ENCODE measurements around the gene GNB1L. TPM values are rescaled to one million over a fixed set of nuclear protein-coding genes. Genes with fewer than 3 reads are reported as not detected.

The GNB1L gene
- total and polyA plus RNA-seq, 2 of the 13 experiments (the other 11 are each of a cell fraction or from before 2014, with no cell fraction given): 2.5 to 7.4 TPM

DNA sequence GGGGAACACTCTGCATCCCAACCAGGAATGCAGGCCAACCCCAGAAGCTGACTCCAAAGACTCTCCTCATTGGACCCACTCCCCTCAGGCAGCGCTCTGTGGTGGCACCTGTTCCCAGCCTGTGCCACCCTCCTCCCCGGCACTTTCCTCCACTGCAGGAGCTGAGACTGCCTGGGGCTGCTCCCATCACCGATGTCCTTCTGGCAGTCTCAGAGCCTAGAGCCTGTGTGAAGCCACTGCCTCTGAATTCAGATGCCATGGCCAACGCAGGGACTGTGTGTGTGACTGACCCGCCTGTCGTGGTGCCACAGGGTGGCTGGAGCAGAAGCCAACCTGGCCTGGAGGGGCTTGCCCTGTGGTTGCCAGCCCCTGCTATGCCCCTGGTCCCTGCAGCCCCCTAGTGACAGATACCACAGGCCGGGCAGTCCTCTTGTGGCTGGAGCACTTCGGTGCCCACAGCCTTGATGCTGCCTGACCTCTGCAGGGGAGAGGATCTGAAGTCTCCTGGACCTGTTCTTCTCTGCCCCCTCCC is 50.9 kb downstream of the GNB1L start:
- in situ Hi-C loops (cut with HindIII; ENCODE audit: extremely low pct_ligation_motif_present, low pct_unique_long_range_greater_than_20kb) (no loop called here), intact Hi-C loops (cut with micrococcal nuclease; ENCODE audit: unreplicated experiment) (no loop called here)
- Histone ChIP-seq H3K4me2 (ENCODE audit: low read depth, low read length) (no peak overlapping the region), H3K36me3 (replicated peaks in 1 of 2; ENCODE audit: control insufficient read depth in 1 of 2, insufficient read depth in 2 of 2, low read length in 2 of 2) (no peaks in the 10 kb centered on the region), H3K27ac (ENCODE audit: extremely low read length, insufficient read depth, low read length) (no peak overlapping the region), H3K27me3 (ENCODE audit: control insufficient read depth in 1 of 2, insufficient read depth in 2 of 2, low read length in 2 of 2) (no peaks in the 10 kb centered on the region), H2AFZ (ENCODE audit: low read length) (no peak overlapping the region), H3K9me3 (ENCODE audit: low read length) (no peaks in the 10 kb centered on the region), H3K79me2 (ENCODE audit: insufficient read depth, low read length) (no peaks in the 10 kb centered on the region), H3K4me3 (replicated peaks in 1 of 3; ENCODE audit: insufficient read depth in 1 of 3, low read depth in 2 of 3, low read length in 3 of 3) (no peak overlapping the region), H3K9ac (ENCODE audit: insufficient read depth, low read depth, low read length) (no peak overlapping the region), H4K20me1 (ENCODE audit: insufficient read depth, low read length) (no peaks in the 10 kb centered on the region), H3K4me1 (ENCODE audit: insufficient read depth, low read length) (no peaks in the 10 kb centered on the region)
- ATAC-seq (no peak), DNase-seq (ENCODE audit: low spot score) (no peak), FAIRE-seq (no peak)
- POLR2A ChIA-PET: no interaction called here
- TF ChIP-seq ZNF788 (CRISPR knock-in tag; IDR thresholded peaks at IDR 0.05; ENCODE audit: borderline replicate concordance) (no peak), HNRNPL (IDR thresholded peaks at IDR 0.05; ENCODE audit: low read depth, low read length) (0 out of 2 replicates have a peak, but pooled peaks have one; percentile 18)
- CTCF ChIA-PET (ENCODE audit: low intra/inter-chr PET ratio, low total read pairs): no interaction called here
- no TSS peak for BruUV-seq (replicated peaks)
- WGBS (ENCODE audit: low lambda C conversion rate): no CpG with 5 or more reads among the region's 8 CpGs

DNA sequence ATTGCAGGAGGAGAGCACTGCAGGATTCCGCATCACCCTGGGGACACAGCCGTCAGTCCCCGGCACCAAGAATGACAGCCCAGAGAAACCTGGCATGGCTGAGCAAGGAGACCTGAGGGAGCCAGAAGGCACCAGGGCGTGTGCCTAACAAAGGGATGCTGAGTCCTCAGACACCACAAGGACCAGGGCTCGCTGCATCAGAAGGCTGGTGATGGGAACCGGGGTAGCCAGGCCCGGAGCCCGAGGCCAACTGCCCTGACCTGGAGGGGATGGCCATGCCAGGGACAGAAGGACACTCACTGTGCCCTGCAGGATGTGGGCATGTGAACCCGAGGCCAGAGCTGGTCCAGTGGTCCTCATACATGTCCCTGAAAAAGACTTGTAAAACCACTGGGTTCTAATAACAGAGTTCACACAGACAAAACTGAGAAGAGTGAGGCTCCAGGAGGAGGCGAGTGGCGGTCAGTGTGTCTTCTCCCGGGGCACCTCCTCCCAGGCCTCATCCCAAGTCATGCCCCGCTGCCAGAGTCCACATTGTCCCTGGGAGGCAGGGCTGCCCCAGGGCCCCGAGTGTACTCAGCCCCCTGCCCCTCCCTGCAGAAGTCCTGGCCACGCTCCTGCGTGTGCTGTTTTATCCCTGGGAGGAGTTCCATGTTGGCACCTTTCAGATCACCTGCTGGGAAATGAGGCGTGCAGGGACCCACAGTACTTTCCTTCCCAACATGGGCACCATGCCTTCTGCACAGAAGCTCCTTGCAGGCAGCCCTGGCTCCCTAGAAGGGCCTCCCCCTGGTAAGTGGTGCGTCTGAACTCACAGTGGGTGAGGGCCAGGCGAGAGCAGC is 51.6 kb downstream of the GNB1L start:
- FAIRE-seq: no peak
- WGBS (ENCODE audit: low lambda C conversion rate): 92% methylated on average over 6 of the region's 19 CpGs
- TF ChIP-seq TEF (CRISPR knock-in tag; IDR thresholded peaks at IDR 0.05): no peak
- TF ChIP-seq TOPORS (CRISPR knock-in tag; IDR thresholded peaks at IDR 0.05): no peak
- no peak for TF ChIP-seq ZFP1 (CRISPR knock-in tag; IDR thresholded peaks at IDR 0.05)
- no peak for TF ChIP-seq SP2 (CRISPR knock-in tag; IDR thresholded peaks at IDR 0.05)
- no peak for TF ChIP-seq STAG1 (CRISPR knock-in tag; IDR thresholded peaks at IDR 0.05)
- TF ChIP-seq NONO (IDR thresholded peaks at IDR 0.05): no peak
- TF ChIP-seq NONO (CRISPR knock-in tag; conservative IDR thresholded peaks at IDR 0.05): no peak

More for the DNA sequence above, 51.6 kb downstream of the GNB1L start:
- no peaks in the 10 kb centered on the region for H3K4me1 ChIP-seq (ENCODE audit: insufficient read depth, low read length)
- H3K27me3 ChIP-seq (ENCODE audit: control insufficient read depth in 1 of 2, insufficient read depth in 2 of 2, low read length in 2 of 2): no peaks in the 10 kb centered on the region
- no peak overlapping the region for H3K9ac ChIP-seq (ENCODE audit: insufficient read depth, low read depth, low read length)
- no peaks in the 10 kb centered on the region for H4K20me1 ChIP-seq (ENCODE audit: insufficient read depth, low read length)
- H2AFZ ChIP-seq (ENCODE audit: low read length): no peak overlapping the region
- no peak overlapping the region for H3K4me3 ChIP-seq (replicated peaks in 1 of 3; ENCODE audit: insufficient read depth in 1 of 3, low read depth in 2 of 3, low read length in 3 of 3)
- ChIA-PET POLR2A (no interaction called here), CTCF (ENCODE audit: low intra/inter-chr PET ratio, low total read pairs) (no interaction called here)
- H3K79me2 ChIP-seq (ENCODE audit: insufficient read depth, low read length): no peaks in the 10 kb centered on the region
- H3K27ac ChIP-seq (ENCODE audit: extremely low read length, insufficient read depth, low read length): no peak overlapping the region
- intact Hi-C loops (cut with micrococcal nuclease; ENCODE audit: unreplicated experiment) (no loop called here), in situ Hi-C loops (cut with HindIII; ENCODE audit: extremely low pct_ligation_motif_present, low pct_unique_long_range_greater_than_20kb) (no loop called here)
- no peaks in the 10 kb centered on the region for H3K9me3 ChIP-seq (ENCODE audit: low read length)
- no peaks in the 10 kb centered on the region for H3K36me3 ChIP-seq (replicated peaks in 1 of 2; ENCODE audit: control insufficient read depth in 1 of 2, insufficient read depth in 2 of 2, low read length in 2 of 2)
- no peak overlapping the region for H3K4me2 ChIP-seq (ENCODE audit: low read depth, low read length)
- ATAC-seq (no peak), DNase-seq (ENCODE audit: low spot score) (no peak)
- BruUV-seq (replicated peaks): no TSS peak

Data from HepG2 (cell line).